H1 (cell line): ENCODE measurements around the gene HOXB7.

ENCODE experiments used
- CTCF ChIP-seq, 3 experiments: IDR thresholded peaks; 1 replicate in 2 of 3; 2 replicates in 1 of 3; pipeline versions ENCODE4 v1.5.1 to v1.6.1; 2011; ENCODE audit warnings: low read length in 3 of 3, mild to moderate bottlenecking in 3 of 3, inconsistent platforms in 2 of 3, low read depth in 1 of 3, moderate library complexity in 1 of 3; ENCODE audit not compliant: insufficient read depth in 1 of 3; ENCODE audit errors: control extremely low read depth in 1 of 3
- EGR1 ChIP-seq: IDR thresholded peaks from 2 replicates; pipeline ENCODE4 v1.6.1; 2011; ENCODE audit warnings: low read depth, low read length, borderline replicate concordance
- EP300 ChIP-seq, 2 experiments: IDR thresholded peaks; 1 replicate in 1 of 2; 2 replicates in 1 of 2; pipeline ENCODE4 v1.6.1; 2011 to 2012; ENCODE audit warnings: low read depth in 2 of 2, low read length in 2 of 2, mild to moderate bottlenecking in 2 of 2, borderline replicate concordance in 1 of 2, inconsistent platforms in 1 of 2, moderate library complexity in 1 of 2
- POLR2AphosphoS5 ChIP-seq: IDR thresholded peaks from 2 replicates; pipeline ENCODE4 v1.6.1; 2011; ENCODE audit warnings: low read depth, low read length
- RAD21 ChIP-seq, 2 experiments: IDR thresholded peaks in 1 of 2; conservative IDR thresholded peaks in 1 of 2; 2 replicates each; pipeline ENCODE4 v1.6.1; 2011; ENCODE audit warnings: low read depth in 2 of 2, low read length in 2 of 2, improper control_type of control experiment in 1 of 2, inconsistent platforms in 1 of 2, mild to moderate bottlenecking in 1 of 2, moderate library complexity in 1 of 2
- RNF2 ChIP-seq: fragments of 200-900, 300-1000 bp; sonication (generic); IDR thresholded peaks from 2 replicates; pipeline ENCODE4 v1.7.1; 2016; ENCODE audit warnings: borderline replicate concordance, low read depth, mild to moderate bottlenecking, antibody characterized with exemption, low read length; ENCODE audit not compliant: poor library complexity, severe bottlenecking; ENCODE audit errors: missing control alignments
- YY1 ChIP-seq: IDR thresholded peaks from 2 replicates; pipeline ENCODE4 v1.6.1; 2011; ENCODE audit warnings: low read depth, mild to moderate bottlenecking, low read length

- TF ChIP-seq EGR1 (no peak), CTCF (IDR thresholded peaks at IDR 0.05; ENCODE audit: control extremely low read depth in 1 of 3, insufficient read depth in 1 of 3, low read depth in 1 of 3, low read length in 3 of 3) (peak; percentile 38 to 46 (median 41)), RAD21 (IDR thresholded peaks at IDR 0.05 in 1 of 2, conservative IDR thresholded peaks at IDR 0.05 in 1 of 2; ENCODE audit: low read depth in 2 of 2, low read length in 2 of 2) (peak in 1 of 2 experiments; percentile 28; a peak in 2 of 4 replicates), EP300 (IDR thresholded peaks at IDR 0.05; ENCODE audit: borderline replicate concordance in 1 of 2, low read depth in 2 of 2, low read length in 2 of 2) (no peak), RNF2 (peak; percentile 31), POLR2AphosphoS5 (no peak), YY1 (0 out of 2 replicates have a peak, but pooled peaks have one; percentile 12)
These were observed 31.4 kb upstream of the HOXB7 start for GRCh38 chr17:48642059-48642842.
